ENCODE data around the gene SDK2.

DNA sequence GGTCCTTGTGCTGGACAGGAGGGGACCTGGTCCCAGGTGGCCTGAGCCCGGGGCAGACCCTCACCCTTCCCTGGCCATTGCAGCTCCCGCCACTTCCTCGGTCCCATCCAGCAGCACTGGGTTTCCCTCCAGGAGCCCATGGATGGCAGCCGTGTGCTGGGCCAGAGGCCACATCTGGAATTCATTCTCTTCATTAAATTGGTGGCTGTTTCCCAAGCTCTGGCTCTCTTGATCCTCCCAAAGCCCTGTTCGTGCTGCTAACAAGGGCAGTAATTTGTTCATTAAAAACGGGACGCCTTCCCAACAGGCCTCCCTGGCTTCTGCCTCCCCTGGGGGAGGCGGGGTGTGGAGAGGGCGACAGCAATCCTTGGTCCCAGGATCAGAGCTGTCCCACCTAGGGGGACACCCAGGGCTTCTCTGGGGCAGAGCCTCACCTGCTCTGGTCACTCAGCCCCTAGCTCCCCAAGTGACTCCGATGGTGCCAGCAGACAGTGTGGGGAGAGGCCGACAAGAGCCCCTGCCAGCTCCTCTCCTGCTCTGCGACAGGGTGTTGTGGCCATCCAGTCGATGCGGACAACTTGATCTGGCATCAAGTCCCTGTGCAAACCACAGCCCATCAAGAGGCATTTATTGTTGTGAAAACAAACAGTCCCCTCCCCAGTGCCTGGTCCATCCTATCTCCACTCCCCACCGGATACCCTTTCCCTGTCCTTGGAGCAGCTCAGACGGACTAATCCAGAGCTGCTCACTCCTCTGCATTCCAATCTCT, 44.0 kb downstream of the SDK2 start:
- TF ChIP-seq, protein P1, sequence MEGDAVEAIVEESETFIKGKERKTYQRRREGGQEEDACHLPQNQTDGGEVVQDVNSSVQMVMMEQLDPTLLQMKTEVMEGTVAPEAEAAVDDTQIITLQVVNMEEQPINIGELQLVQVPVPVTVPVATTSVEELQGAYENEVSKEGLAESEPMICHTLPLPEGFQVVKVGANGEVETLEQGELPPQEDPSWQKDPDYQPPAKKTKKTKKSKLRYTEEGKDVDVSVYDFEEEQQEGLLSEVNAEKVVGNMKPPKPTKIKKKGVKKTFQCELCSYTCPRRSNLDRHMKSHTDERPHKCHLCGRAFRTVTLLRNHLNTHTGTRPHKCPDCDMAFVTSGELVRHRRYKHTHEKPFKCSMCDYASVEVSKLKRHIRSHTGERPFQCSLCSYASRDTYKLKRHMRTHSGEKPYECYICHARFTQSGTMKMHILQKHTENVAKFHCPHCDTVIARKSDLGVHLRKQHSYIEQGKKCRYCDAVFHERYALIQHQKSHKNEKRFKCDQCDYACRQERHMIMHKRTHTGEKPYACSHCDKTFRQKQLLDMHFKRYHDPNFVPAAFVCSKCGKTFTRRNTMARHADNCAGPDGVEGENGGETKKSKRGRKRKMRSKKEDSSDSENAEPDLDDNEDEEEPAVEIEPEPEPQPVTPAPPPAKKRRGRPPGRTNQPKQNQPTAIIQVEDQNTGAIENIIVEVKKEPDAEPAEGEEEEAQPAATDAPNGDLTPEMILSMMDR (IDR thresholded peaks at IDR 0.05): no peak
- TF ChIP-seq POLR2A (IDR thresholded peaks at IDR 0.05): no peak

Data from right lobe of liver (tissue), 4 donors.